GM21786 (cell line): Measurements from ENCODE around the gene CGREF1.
"Not testable (repeated sequence)": the region's sequence is repeated elsewhere in the genome, so short reads cannot be mapped to it uniquely, and the experiment has no call there.

Source experiments
- ATAC-seq: cut with Tn5 transposase; IDR thresholded peaks from one replicate; pipeline ENCODE4 v1.9.1; 2021; ENCODE audit not compliant: unreplicated experiment

CGREF1 gene

DNA sequence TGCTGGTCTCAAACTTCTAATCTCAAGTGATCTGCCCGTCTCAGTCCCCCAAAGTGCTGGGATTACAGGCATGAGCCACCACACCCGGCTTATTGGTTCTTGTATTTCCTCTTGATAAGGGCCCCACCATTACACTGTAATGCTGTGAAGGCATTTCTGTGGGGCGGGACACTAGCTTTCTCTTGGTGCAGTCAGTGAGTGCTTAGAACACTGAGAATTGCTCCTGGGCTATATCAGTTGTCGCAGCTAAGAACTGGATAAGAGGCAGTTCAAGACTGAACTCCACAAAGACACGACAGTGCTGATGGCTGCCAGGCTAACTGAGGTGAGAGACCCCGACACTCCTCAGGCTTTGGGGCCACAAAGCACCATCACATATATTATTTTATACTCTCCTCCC is 30.3 kb downstream of the CGREF1 start:
- no peak for ATAC-seq

DNA sequence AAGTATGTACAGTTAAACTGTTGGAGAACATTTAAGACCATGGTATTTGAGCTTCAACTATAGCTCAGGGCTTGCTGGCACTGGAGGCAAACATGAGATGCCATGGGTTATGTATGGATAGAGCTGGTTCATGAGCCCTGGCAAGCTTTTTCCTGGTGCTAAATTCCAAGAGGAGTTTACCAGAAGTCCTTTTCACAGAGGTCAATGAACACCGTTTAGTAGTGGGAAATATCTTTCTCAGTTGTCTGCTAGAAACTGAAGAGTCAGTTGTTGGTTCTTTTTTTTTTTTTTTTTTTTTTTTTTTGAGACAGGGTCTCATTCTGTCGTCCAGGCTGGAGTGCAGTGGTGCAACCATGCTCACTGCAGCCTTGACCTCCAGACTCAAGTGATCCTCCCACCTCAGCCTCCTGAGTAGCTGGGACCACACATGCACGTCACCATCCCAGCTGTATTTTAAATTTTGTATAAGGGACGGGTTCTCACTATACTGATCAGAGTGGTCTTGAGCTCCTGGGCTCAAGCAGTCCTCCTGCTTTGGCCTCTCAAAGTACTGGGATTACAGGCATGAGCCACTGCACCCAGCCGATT is 31.0 kb downstream of the CGREF1 start:
- no peak for ATAC-seq

DNA sequence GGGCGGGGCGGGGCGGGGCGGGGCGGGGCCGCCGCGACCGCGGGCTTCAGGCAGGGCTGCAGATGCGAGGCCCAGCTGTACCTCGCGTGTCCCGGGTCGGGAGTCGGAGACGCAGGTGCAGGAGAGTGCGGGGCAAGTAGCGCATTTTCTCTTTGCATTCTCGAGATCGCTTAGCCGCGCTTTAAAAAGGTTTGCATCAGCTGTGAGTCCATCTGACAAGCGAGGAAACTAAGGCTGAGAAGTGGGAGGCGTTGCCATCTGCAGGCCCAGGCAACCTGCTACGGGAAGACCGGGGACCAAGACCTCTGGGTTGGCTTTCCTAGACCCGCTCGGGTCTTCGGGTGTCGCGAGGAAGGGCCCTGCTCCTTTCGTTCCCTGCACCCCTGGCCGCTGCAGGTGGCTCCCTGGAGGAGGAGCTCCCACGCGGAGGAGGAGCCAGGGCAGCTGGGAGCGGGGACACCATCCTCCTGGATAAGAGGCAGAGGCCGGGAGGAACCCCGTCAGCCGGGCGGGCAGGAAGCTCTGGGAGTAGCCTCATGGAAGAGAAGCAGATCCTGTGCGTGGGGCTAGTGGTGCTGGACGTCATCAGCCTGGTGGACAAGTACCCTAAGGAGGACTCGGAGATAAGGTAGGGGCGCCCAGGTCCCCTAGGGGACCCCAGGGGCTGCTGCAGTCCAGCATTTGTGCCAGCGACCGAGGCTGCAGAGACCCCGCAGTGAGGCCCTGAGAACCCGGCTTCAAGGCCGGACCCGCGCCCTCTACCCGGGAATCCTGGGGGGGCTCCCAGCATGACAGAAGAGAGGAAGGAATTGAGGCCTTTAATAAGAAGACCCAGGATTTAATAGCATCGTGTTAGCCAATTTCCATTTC is 32.0 kb downstream of the CGREF1 start, which contains the start of gene KHK:
KHK (plus strand) TSS at position 49 of the 870 bp plus-strand sequence; CDS start at position 537, 488 bp downstream.
- no peak for ATAC-seq

DNA sequence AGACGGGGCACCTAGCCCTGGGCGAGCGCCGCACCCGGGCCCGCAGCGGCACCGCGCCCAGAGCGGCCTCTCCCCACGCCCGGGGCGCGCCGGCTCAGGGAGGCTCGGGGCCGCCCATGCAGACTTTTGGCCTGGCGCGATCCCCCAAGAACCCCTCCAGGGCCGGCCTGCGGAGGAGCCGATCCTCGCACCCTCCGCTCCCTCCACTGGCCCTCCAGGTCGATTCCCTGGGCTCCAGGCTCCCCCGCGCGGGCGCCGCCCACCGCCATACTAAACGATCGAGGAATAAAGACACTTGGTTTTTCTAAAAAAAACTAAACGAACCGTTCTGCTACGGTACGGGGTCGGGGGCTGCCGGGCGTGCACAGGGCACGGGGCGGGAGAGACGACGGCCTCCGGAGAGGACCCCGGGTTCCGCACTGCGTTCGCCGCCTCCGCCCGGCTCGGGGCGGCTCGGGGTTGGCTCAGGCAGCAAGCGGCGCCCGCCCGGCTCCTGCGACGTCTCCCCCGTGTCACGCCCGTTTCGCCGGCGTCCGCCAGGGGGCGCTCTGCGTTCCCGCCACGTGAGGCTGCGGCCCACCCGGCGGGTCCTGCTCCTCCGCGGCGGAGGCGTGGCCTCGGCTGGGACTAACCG is 32.7 kb downstream of the CGREF1 start:
- peak; percentile 75 for ATAC-seq

DNA sequence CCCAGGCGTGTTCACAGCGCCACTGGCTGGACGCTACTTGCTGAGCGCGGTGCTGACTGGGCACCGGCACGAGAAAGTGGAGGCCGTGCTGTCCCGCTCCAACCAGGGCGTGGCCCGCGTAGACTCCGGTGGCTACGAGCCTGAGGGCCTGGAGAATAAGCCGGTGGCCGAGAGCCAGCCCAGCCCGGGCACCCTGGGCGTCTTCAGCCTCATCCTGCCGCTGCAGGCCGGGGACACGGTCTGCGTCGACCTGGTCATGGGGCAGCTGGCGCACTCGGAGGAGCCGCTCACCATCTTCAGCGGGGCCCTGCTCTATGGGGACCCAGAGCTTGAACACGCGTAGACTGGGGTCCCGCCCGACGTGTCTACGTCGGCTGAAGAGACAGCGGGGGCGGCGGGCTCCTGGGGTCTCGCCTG is 33.2 kb downstream of the CGREF1 start:
- ATAC-seq = peak; percentile 10

DNA sequence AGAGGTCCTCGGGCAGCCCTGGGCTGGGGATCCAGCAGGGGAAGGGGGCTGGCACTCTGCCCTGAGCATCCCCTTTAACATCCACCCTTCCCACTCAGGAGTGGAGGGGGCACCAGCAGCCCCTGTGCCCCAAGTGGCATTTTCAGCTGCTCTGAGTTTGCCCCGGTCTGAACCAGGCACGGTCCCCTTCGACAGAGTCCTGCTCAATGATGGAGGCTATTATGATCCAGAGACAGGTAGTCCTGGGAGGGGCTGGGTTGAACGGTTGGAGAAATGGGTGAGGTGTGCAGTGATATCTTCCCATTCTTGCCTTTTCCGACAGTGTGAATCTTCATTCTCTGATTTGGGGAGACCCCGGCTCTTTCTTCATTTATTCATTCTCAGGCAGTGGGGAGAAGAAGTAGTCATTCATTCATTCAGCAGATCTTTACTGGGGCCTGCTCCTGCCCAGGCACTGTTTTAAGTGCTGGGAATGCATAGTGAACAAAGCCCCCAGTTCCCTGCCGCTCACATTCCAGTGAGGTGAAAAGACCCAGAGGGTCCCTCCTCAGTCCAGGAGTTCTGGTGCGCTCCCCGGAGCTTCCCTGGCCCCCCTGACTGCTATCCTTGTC is 33.8 kb downstream of the CGREF1 start:
- ATAC-seq = no peak

DNA sequence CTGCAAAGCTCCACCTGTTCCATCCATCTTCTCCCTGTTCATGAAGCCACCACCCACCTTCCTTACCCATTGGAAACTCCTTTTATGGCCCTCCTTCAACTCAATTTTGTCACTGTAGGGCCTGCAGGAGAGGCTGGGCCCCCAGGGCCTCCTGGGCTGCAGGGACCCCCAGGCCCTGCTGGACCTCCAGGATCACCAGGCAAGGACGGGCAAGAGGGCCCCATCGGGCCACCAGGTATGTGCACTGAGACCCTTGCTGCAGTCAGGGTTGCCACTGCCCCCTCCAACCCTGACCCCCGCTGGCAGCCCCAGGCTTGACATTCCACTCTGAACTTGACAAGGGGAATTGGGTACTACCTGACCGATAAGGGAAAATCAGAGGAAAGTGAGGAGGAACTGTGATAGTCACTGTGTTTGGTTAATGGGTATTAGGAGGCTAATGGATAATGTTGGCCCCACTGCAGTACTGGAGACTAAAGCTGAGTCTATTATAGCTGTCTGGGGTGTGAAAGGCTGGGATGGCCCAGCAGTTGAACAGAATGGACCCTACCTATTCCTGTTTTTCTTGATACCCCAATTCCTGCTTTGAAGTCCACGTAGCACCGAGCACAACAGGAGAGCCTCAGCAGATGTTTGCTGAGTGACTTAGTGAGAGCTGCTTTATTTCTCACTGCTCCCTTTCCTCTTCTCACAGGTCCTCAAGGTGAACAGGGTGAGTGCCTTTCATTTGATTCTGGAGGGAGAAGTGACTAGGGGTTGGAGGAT is 34.4 kb downstream of the CGREF1 start:
- no peak for ATAC-seq

DNA sequence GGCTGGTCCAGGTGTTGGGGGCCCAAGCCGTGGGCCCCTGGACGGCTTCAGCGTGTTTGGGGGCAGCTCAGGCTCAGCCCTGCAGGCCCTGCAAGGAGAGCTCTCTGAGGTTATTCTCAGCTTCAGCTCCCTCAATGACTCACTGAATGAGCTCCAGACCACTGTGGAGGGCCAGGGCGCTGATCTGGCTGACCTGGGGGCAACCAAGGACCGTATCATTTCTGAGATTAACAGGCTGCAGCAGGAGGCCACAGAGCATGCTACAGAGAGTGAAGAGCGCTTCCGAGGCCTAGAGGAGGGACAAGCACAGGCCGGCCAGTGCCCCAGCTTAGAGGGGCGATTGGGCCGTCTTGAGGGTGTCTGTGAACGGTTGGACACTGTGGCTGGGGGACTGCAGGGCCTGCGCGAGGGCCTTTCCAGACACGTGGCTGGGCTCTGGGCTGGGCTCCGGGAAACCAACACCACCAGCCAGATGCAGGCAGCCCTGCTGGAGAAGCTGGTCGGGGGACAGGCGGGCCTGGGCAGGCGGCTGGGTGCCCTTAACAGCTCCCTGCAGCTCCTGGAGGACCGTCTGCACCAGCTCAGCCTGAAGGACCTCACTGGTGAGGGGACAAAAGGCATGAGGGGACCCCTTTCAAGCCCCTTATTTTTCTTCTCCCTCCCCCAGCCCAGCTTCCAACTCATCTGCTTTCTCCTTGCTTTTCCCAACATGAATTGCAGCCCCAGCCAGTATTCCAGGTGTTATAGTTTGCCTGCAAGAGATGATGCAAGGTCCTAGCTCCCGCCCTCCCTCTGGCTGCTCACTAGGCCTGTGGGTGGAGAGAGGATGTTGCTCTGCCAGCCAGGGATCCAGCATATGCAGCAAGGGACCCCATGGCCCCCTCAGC is 35.3 kb downstream of the CGREF1 start:
- ATAC-seq = no peak

DNA sequence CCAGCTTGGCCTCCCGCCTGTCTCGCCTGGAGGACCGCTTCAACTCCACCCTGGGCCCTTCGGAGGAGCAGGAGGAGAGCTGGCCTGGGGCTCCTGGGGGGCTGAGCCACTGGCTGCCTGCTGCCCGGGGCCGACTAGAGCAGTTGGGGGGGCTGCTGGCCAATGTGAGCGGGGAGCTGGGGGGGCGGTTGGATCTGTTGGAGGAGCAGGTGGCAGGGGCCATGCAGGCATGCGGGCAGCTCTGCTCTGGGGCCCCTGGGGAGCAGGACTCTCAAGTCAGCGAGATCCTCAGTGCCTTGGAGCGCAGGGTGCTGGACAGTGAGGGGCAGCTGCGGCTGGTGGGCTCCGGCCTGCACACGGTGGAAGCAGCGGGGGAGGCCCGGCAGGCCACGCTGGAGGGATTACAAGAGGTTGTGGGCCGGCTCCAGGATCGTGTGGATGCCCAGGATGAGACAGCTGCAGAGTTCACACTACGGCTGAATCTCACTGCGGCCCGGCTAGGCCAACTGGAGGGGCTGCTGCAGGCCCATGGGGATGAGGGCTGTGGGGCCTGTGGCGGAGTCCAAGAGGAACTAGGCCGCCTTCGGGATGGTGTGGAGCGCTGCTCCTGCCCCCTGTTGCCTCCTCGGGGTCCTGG is 36.0 kb downstream of the CGREF1 start:
- no peak for ATAC-seq

DNA sequence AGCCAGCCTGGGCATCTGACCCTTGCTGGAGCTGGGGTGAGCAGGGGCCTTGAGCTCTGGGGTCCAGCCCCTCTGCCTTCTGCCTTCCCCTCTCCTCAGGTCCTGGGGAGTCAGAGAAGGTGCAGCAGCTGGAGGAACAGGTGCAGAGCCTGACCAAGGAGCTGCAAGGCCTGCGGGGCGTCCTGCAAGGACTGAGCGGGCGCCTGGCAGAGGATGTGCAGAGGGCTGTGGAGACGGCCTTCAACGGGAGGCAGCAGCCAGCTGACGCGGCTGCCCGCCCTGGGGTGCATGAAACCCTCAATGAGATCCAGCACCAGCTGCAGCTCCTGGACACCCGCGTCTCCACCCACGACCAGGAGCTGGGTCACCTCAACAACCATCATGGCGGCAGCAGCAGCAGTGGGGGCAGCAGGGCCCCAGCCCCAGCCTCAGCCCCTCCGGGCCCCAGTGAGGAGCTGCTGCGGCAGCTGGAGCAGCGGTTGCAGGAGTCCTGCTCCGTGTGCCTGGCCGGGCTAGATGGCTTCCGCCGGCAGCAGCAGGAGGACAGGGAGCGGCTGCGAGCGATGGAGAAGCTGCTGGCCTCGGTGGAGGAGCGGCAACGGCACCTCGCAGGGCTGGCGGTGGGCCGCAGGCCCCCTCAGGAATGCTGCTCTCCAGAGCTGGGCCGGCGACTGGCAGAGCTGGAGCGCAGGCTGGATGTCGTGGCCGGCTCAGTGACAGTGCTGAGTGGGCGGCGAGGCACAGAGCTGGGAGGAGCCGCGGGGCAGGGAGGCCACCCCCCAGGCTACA is 36.8 kb downstream of the CGREF1 start:
- ATAC-seq = no peak

DNA sequence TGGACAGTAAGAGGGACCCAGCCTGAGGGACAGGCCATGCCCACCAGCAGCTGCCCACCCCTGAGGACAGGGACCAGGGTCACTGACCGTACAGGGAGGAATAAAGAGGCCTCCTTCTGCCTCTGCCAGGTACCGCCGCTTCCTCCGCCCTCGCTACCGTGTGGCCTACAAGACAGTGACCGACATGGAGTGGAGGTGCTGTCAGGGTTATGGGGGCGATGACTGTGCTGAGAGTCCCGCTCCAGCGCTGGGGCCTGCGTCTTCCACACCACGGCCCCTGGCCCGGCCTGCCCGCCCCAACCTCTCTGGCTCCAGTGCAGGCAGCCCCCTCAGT is 38.4 kb downstream of the CGREF1 start:
- no peak for ATAC-seq

DNA sequence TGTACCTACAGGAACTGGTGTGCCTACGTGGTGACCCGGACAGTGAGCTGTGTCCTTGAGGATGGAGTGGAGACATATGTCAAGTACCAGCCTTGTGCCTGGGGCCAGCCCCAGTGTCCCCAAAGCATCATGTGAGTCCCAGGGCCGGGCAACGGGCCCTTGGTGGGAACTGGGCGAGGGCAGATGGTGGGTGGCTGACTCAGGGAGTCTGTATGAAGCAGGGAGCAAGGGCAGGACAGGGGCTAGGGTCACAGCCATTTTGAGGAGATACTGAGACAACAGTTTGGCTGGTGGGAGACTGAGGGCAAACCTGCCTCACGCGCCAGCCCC is 38.8 kb downstream of the CGREF1 start:
- no peak for ATAC-seq

DNA sequence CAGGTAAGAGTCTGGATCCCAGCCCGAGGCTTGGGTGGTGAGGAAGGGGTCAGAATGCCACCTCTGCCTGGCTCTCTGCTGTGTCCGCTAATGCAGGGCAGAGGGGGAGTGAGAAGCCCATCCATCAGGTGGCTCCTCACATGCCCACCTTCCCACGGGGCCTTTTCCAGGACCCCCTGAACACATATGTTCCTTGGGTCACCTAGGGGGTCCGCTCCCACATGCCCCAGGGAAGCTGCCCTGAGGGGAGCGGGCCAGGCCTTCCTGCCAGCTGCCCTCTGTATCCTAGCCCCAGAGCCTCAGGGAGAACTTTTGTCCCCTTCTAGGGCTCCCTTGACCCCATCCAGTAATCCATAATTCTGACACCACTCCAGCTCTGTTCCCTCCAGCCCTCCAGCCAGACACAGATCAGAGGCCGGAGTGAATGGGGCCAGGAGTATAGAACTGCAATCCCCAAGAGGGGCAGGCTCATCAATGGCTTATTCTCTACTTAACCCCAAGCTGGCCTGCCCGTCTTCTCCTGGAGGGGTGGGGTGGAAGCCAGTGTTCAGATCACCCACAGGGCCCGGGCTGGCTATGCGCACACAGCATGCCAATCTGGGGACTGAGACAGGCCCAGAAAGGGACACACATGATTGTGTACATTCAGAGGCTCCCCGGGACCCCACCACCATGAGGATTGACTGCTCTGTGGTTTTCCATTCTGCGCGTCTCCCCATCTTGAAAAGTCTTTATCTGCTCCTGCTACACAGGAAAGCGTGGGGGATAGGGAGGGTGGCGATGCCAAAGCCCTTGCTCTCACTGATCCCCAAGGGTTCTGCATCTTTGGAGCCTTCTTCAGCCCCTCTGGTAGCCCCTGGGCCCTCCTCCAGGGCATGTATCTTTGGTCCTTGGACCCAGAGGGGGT is 39.4 kb downstream of the CGREF1 start:
- ATAC-seq = no peak

DNA sequence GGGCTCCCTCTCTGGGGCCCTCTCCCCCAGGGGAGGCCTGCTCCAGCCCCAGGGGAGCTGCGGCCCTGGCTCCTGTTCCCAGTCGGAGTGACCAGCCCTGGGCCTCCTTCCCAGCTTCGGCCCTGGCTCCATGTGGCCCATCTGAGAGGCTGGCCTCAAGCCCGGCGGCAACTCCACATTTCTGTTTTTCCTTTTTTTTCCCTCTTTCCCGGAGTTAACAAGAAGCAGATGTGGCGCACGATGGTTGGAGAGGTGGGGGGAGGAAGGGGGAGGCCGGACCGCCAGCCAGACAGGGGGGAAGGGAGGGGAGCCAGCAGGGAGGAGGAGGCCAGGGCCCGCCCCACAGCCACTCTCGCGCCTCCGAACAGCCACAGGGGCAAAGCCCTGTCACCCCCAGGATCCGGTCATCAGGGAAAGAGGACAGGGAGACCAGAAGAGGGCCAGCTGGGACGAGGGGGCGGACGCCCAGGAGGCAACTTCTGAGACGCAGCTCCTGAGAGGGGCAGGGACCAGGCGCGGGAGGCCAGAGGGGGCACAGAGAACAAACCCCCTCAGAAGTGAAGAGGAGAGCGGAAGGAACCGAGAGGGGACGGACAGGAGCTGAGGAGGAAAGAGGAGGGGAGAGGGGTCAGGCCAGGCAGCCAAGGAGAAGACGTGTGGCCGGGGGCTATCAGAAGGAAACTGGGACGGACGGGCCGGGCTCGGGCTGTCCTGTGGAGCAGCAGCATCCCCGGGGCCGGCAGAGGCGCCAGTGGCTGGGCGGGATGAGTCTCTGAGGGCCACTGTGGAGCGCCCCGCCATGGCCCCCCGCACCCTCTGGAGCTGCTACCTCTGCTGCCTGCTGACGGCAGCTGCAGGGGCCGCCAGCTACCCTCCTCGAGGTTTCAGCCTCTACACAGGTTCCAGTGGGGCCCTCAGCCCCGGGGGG is 40.4 kb downstream of the CGREF1 start, which contains the start of gene EMILIN1:
EMILIN1 (plus strand) TSS at position 349 of the 928 bp plus-strand sequence; CDS start at position 800, 451 bp downstream.
- no peak for ATAC-seq

DNA sequence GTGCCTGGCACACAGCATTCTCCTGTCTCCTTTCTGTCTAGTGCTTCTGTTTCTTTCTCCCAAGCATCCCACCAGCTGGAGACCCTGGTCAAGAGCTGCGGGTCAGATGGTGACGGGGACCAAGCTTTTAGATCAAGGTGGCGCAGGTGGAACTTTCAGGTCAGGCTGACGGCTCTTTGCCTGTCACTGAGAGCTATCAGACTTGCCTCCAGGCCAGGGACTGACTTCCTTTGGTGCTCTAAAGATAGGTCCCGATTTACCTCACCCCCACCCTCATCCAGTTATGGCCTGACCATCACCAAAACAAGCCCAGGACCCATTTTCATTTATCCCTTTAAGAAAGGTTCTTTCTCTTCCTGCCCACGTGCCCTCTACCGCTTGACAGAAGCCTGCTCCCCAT is 41.7 kb downstream of the CGREF1 start:
- ATAC-seq = no peak

DNA sequence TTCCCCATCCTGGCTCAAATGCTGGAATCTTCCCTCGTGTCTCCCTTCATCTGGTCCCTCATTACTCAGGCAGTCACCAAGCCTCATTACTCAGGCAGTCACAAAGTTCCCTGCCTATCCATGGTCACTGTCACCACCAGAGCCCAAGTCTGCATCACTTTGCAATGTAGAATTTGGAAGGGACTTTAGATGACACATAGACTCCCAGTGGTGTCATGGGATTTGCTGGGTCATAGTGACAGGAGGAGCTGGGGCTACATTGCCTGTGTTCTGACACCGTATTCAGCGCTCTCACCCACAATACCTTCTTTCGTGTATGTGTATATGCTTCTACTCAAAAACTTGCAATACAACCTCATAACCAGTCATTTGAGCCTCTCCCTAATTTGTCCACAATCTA is 42.6 kb downstream of the CGREF1 start:
- no peak for ATAC-seq

DNA sequence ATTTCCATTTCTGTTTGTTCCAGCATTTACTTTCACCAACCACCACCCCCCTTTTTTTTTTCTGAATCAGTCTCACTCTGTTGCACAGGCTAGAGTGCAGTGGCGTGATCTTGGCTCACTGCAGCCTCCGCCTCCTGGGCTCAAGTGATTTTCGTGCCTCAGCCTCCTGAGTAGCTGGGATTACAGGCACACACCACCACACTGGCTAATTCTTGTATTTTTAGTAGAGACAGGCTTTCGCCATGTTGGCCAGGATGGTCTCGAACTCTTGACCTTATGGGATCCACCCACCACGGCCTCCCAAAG is 43.4 kb downstream of the CGREF1 start:
- ATAC-seq = not testable (repeated sequence)
